IPS DF 4.7 (cell line): Measurements from ENCODE around the gene CLASP1.
"Not testable (repeated sequence)": the region's sequence is repeated elsewhere in the genome, so short reads cannot be mapped to it uniquely, and the experiment has no call there.

Source experiments
- DNase-seq: peaks from one replicate; pipeline ENCODE4 v3.0.0-alpha.2; 2013; ENCODE audit warnings: low spot score; ENCODE audit errors: extremely low read depth

The CLASP1 gene

GRCh38 chr2:121649149-121649595, at the start of gene CLASP1:
TSS of gene CLASP1 (minus strand) at chr2:121649462. CDS start at chr2:121605895, 43,567 bp downstream.
- DNase-seq, result no peak

- no peak for DNase-seq
These were observed 49.2 kb upstream of the CLASP1 start for GRCh38 chr2:121698318-121698930.

- DNase-seq, result no peak
These were observed 47.9 kb upstream of the CLASP1 start for GRCh38 chr2:121697108-121697631.

GRCh38 chr2:121696410-121696930, 47.2 kb upstream of the CLASP1 start:
- no peak for DNase-seq

GRCh38 chr2:121695171-121695451, 45.8 kb upstream of the CLASP1 start:
- DNase-seq, result no peak

- no peak for DNase-seq
These were observed 45.3 kb upstream of the CLASP1 start for GRCh38 chr2:121694398-121695170.

GRCh38 chr2:121690572-121690971, 41.3 kb upstream of the CLASP1 start:
- not testable (repeated sequence) for DNase-seq

GRCh38 chr2:121690095-121690494, 40.8 kb upstream of the CLASP1 start:
- DNase-seq, result no peak

- no peak for DNase-seq
These were observed 40.1 kb upstream of the CLASP1 start for GRCh38 chr2:121689356-121689755.

- no peak for DNase-seq
These were observed 39.6 kb upstream of the CLASP1 start for GRCh38 chr2:121688820-121689219.

GRCh38 chr2:121686902-121687301, 37.6 kb upstream of the CLASP1 start:
- no peak for DNase-seq

- no peak for DNase-seq
These were observed 37.0 kb upstream of the CLASP1 start for GRCh38 chr2:121686218-121686617.

- no peak for DNase-seq
These were observed 33.4 kb upstream of the CLASP1 start for GRCh38 chr2:121682396-121683298.

GRCh38 chr2:121677855-121678254, 28.6 kb upstream of the CLASP1 start:
- no peak for DNase-seq

GRCh38 chr2:121671621-121672020, 22.4 kb upstream of the CLASP1 start:
- DNase-seq, result not testable (repeated sequence)

GRCh38 chr2:121670181-121670580, 20.9 kb upstream of the CLASP1 start:
- DNase-seq, result no peak

GRCh38 chr2:121667618-121668017, 18.4 kb upstream of the CLASP1 start:
- DNase-seq, result no peak

GRCh38 chr2:121666042-121666441, 16.8 kb upstream of the CLASP1 start:
- no peak for DNase-seq

- no peak for DNase-seq
These were observed 16.2 kb upstream of the CLASP1 start for GRCh38 chr2:121665504-121665903.

- no peak for DNase-seq
These were observed 15.5 kb upstream of the CLASP1 start for GRCh38 chr2:121664713-121665112.

- no peak for DNase-seq
These were observed 14.8 kb upstream of the CLASP1 start for GRCh38 chr2:121664086-121664485.

- no peak for DNase-seq
These were observed 14.2 kb upstream of the CLASP1 start for GRCh38 chr2:121663434-121663833.
